Stimulated activated CD4-positive, alpha-beta T cell treated with anti-CD3 and anti-CD28 coated beads, Interleukin-15, amount 100 ng/mL, for 1 hour (primary cell): Measurements from ENCODE around the gene PKD1L1.
"Not testable (repeated sequence)": the region's sequence is repeated elsewhere in the genome, so short reads cannot be mapped to it uniquely, and the experiment has no call there.

ENCODE experiments used
- DNase-seq, 2 donors: peaks; one replicate each; pipeline ENCODE4 v3.0.0-alpha.2; 2020; ENCODE audit warnings: low read depth in 1 of 2, low spot score in 1 of 2

Gene PKD1L1, protein sequence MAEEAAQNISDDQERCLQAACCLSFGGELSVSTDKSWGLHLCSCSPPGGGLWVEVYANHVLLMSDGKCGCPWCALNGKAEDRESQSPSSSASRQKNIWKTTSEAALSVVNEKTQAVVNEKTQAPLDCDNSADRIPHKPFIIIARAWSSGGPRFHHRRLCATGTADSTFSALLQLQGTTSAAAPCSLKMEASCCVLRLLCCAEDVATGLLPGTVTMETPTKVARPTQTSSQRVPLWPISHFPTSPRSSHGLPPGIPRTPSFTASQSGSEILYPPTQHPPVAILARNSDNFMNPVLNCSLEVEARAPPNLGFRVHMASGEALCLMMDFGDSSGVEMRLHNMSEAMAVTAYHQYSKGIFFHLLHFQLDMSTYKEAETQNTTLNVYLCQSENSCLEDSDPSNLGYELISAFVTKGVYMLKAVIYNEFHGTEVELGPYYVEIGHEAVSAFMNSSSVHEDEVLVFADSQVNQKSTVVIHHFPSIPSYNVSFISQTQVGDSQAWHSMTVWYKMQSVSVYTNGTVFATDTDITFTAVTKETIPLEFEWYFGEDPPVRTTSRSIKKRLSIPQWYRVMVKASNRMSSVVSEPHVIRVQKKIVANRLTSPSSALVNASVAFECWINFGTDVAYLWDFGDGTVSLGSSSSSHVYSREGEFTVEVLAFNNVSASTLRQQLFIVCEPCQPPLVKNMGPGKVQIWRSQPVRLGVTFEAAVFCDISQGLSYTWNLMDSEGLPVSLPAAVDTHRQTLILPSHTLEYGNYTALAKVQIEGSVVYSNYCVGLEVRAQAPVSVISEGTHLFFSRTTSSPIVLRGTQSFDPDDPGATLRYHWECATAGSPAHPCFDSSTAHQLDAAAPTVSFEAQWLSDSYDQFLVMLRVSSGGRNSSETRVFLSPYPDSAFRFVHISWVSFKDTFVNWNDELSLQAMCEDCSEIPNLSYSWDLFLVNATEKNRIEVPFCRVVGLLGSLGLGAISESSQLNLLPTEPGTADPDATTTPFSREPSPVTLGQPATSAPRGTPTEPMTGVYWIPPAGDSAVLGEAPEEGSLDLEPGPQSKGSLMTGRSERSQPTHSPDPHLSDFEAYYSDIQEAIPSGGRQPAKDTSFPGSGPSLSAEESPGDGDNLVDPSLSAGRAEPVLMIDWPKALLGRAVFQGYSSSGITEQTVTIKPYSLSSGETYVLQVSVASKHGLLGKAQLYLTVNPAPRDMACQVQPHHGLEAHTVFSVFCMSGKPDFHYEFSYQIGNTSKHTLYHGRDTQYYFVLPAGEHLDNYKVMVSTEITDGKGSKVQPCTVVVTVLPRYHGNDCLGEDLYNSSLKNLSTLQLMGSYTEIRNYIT (N-terminal part only)

DNA sequence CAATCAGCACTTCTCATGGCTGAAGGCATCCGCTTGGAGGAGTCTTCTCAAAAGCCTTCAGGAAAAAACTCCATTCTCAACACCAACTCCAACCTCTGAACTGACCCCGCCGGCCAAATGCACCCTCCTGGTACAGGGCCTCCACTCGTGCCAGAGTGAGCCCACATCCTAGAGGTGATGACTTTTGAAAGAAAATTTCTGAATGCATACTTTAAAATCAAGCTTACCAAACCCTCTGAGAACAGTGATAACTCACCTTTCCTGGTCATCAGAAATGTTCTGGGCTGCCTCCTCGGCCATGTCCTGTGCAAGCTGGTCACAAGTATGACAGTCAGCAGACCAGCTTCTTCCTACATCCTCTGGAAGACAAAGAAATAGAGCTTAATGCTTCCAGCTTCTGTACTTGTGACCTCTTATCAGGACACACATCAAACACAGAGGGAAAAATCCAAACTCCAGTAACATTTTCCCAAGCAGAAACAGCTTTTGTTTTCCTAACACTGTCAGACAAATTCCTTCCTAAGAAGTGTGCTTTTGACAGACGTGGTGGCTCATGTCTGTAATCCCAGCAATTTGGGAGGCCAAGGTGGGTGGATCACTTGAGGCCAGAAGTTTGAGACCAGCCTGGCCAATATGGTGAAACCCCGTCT lies at the start of gene PKD1L1:
Gene PKD1L1, minus strand, starts transcription at position 326 of the 650 bp plus-strand sequence. Its CDS starts 26 bp downstream, at position 300.
- no peak for DNase-seq

DNA sequence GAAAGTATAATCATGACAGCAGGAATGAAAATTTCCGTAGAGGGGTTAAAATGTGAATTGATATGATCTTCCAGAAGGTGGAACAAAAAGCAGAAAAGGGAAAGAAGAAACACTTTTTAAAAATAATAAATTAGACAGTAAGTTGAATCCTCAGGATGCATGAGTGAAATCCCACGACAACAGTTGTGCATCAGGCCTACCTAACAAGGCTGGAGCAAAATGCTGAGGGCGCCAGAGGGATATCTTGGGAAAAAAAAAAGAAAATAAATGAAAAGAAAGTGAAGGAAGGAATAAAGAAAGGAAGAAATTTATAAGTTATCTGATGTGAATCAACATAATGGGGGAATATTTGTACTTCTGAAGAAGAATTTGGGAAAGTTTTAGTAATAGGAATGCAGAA lies 44.2 kb upstream of the PKD1L1 start:
- no peak for DNase-seq

- DNase-seq, result peak; percentile 74
Measured at GRCh38 chr7:47991741-47992311, 43.6 kb upstream of the PKD1L1 start.

GRCh38 chr7:47991270-47991669 lies 43.0 kb upstream of the PKD1L1 start:
- no peak for DNase-seq

GRCh38 chr7:47990592-47990991 lies 42.3 kb upstream of the PKD1L1 start:
- DNase-seq, result no peak

DNA sequence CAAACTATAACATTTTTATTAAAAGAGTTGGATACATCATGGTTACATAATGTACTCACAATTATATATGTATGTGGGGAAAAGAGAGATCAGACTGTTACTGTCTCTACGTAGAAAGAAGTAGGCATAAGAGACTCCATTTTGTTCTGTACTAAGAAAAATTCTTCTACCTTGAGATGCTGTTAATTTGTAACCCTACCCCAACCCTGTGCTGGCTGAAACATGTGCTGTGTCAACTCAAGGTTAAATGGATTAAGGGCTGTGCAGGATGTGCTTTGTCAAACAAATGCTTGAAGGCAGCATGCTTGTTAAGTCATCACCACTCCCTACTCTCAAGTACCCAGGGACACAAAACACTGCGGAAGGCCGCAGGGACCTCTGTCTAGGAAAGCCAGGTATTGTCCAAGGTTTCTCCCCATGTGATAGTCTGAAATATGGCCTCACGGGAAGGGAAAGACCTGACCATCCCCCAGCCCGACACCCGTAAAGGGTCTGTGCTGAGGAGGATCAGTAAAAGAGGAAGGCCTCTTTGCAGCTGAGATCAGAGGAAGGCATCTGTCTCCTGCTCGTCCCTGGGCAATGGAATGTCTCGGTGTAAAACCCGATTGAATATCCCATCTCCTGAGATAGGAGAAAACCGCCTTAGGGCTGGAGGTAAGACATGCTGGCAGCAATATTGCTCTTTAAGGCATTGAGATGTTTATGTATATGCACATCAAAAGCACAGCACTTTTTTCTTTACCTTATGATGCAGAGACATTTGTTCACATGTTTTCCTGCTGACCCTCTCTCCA lies 41.5 kb upstream of the PKD1L1 start:
- DNase-seq, result not testable (repeated sequence)

- no peak for DNase-seq
Measured at GRCh38 chr7:47988496-47989386, 40.5 kb upstream of the PKD1L1 start.

GRCh38 chr7:47982610-47983009 lies 34.3 kb upstream of the PKD1L1 start:
- no peak for DNase-seq

DNA sequence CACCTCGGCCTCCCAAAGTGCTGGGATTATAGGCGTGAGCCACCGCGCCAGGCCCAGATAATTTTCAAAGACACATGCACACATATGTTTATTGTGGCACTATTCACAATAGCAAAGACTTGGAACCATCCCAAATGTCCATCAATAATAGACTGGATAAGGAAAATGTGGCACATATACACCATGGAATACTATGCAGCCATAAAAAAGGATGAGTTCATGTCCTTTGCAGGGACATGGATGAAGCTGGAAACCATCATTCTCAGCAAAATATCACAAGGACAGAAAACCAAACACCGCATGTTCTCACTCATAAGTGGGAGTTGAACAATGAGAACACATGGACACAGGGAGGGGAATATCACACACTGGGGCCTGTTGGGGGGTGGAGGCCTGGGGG lies 32.4 kb upstream of the PKD1L1 start:
- not testable (repeated sequence) for DNase-seq

- no peak for DNase-seq
Measured at GRCh38 chr7:47979832-47980181, 31.5 kb upstream of the PKD1L1 start.

GRCh38 chr7:47979145-47979831 lies 31.0 kb upstream of the PKD1L1 start, which contains the start of gene HUS1:
Gene HUS1, minus strand, starts transcription at chr7:47979615. Its CDS starts 96 bp downstream, at chr7:47979519.
- DNase-seq, result peak; percentile 89 to 91

DNA sequence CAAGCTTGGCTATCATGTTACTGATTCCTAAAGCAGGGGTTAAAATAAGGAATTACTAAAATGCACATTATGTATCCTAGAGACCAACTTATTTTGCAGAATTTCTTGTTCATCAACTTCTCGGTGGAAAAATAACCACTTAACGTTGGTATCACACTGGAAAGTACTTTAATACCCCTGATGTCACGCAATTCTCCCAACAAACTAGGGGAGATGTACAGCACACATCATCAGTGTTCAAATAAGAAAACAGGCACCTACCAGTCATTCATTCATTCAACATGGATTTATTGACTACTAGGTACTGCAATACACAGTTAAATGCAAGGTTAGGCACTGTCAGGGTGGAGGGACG lies 30.5 kb upstream of the PKD1L1 start:
- no peak for DNase-seq

DNA sequence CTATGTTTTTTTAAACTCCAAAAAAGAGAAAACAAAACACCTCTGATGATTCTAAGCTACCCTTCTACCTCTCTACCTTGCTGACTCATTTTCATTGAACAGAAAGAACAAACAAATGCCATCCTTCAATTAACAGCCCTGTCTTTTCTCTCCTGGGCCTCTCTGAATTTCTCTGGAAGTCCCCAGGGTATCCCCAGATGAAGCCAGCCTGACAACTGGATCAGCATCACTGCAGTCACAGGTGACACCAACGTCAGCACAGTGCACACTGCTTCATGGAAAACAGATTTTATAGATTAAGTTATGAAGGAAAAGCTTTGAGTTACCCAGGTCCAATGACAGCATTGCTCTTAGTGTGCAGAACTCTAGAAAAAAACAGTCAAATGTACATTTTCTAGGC lies 25.5 kb upstream of the PKD1L1 start:
- DNase-seq, result no peak

DNA sequence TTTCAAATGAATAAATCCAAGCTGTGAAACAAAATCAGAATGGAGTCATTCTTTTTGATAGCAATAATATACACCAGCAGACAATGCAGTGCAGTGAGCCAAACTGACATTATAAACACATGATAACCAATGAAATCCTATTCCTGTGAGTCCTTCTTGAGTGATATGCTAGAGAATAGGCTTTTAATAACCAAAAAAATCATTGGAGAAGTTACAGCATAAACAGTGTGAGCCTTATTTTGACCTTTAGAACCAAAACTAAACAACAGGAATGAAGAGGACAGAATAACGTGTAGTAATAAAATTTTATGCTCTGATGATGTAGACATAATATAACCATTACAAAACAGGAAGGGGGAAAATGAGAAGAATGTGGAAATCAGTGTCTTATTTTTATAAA lies 22.5 kb upstream of the PKD1L1 start:
- DNase-seq, result no peak

- peak in 1 of 2 donors; percentile 33 for DNase-seq
Measured at GRCh38 chr7:47968847-47969774, 20.8 kb upstream of the PKD1L1 start.

GRCh38 chr7:47967708-47968107 lies 19.4 kb upstream of the PKD1L1 start:
- no peak for DNase-seq

GRCh38 chr7:47967123-47967522 lies 18.9 kb upstream of the PKD1L1 start:
- no peak for DNase-seq
